Naive thymus-derived CD4-positive, alpha-beta T cell (primary cell): ENCODE data around the gene AHDC1. TPM values are rescaled to one million over a fixed set of nuclear protein-coding genes. Genes with fewer than 3 reads are reported as not detected.
A peak's percentile ranks its signal among the peaks of the same experiment; 100 is the strongest.

ENCODE experiments used
- ATAC-seq: fragments of 150-1000 bp; cut with Tn5 transposase; 2 replicates; pipeline ENCODE4 v1.10.0; 2021; ENCODE audit warnings: mild to moderate bottlenecking, moderate library complexity
- CTCF ChIA-PET: fragments of 350-600 bp; sonication (Branson Sonifier 250); formaldehyde crosslinking; loops from one replicate; lab custom pipeline; 2021; ENCODE audit warnings: antibody characterized with exemption; lab: Charles Lee
- POLR2A ChIA-PET: fragments of 350-600 bp; sonication (Branson Sonifier 250); formaldehyde crosslinking; loops from one replicate; lab custom pipeline; 2021; ENCODE audit warnings: antibody characterized with exemption, inconsistent platforms; lab: Charles Lee
- DNase-seq, 9 donors: peaks; one replicate each; pipeline versions ENCODE4 v3.0.0 to v3.0.0-alpha.2; 2020 to 2022; ENCODE audit warnings: mixed read lengths in 1 of 9
- H3K27ac ChIP-seq: one replicate; pipeline ENCODE4 v1.7.0; 2013; ENCODE audit warnings: mild to moderate bottlenecking, low read depth, low read length, moderate library complexity
- H3K27me3 ChIP-seq, 2 donors: one replicate each; pipeline ENCODE4 v1.7.0; 2013; ENCODE audit warnings: low read length in 2 of 2, mild to moderate bottlenecking in 2 of 2, moderate library complexity in 2 of 2; ENCODE audit not compliant: control insufficient read depth in 2 of 2, insufficient read depth in 2 of 2
- H3K36me3 ChIP-seq, 3 experiments: 1 replicate in 2 of 3; 2 replicates in 1 of 3; pipeline ENCODE4 v1.7.0; 2013; ENCODE audit warnings: low read length in 3 of 3, mild to moderate bottlenecking in 3 of 3, moderate library complexity in 1 of 3; ENCODE audit not compliant: insufficient read depth in 3 of 3, control insufficient read depth in 2 of 3
- H3K4me1 ChIP-seq, 2 donors: one replicate each; pipeline ENCODE4 v1.7.0; 2013; ENCODE audit warnings: low read length in 2 of 2, mild to moderate bottlenecking in 2 of 2, moderate library complexity in 1 of 2; ENCODE audit not compliant: control insufficient read depth in 2 of 2, insufficient read depth in 2 of 2
- H3K4me3 ChIP-seq: 2 replicates; pipeline ENCODE4 v1.7.0; 2013; ENCODE audit warnings: mild to moderate bottlenecking, low read length
- H3K9me3 ChIP-seq, 3 experiments: 1 replicate in 2 of 3; 2 replicates in 1 of 3; pipeline ENCODE4 v1.7.0; 2013; ENCODE audit warnings: low read length in 3 of 3; ENCODE audit not compliant: control insufficient read depth in 2 of 3
- H3K27ac Mint-ChIP-seq, 9 donors: one replicate each; pipeline ENCODE4 v1.8.0; 2020 to 2022; ENCODE audit warnings: mixed read lengths in 9 of 9, mild to moderate bottlenecking in 8 of 9, moderate library complexity in 5 of 9, inconsistent platforms in 2 of 9
- H3K27me3 Mint-ChIP-seq, 5 donors: one replicate each; pipeline ENCODE4 v1.8.0; 2021 to 2022; ENCODE audit warnings: mixed read lengths in 5 of 5, mild to moderate bottlenecking in 1 of 5
- H3K36me3 Mint-ChIP-seq, 5 donors: one replicate each; pipeline ENCODE4 v1.8.0; 2020 to 2022; ENCODE audit warnings: mixed read lengths in 5 of 5, mild to moderate bottlenecking in 3 of 5, inconsistent platforms in 1 of 5
- H3K4me1 Mint-ChIP-seq, 7 donors: one replicate each; pipeline ENCODE4 v1.8.0; 2020 to 2022; ENCODE audit warnings: mixed read lengths in 7 of 7, mild to moderate bottlenecking in 3 of 7, inconsistent platforms in 1 of 7
- H3K4me3 Mint-ChIP-seq, 10 donors: one replicate each; pipeline ENCODE4 v1.8.0; 2020 to 2022; ENCODE audit warnings: mild to moderate bottlenecking in 10 of 10, mixed read lengths in 10 of 10, moderate library complexity in 6 of 10, inconsistent platforms in 2 of 10
- H3K9me3 Mint-ChIP-seq, 11 donors: one replicate each; pipeline ENCODE4 v1.8.0; 2020 to 2022; ENCODE audit warnings: mixed read lengths in 11 of 11, mild to moderate bottlenecking in 4 of 11, inconsistent platforms in 1 of 11, moderate library complexity in 1 of 11
- intact Hi-C, 2 donors: fragments of 100-400 bp; cut with micrococcal nuclease; formaldehyde crosslinking; loops; one replicate each; pipeline ENCODE4 v1.15.1; 2023
- polyA plus RNA-seq, 2 donors: library from polyadenylated mRNA; unstranded; fragments of 300-500 nt; fragmentation: Illumina TruSeq; gene quantifications; one replicate each; pipeline ENCODE4 v1.2.3, GENCODE V29; 2021
- total RNA-seq, 6 experiments: library from RNA in 5 of 6; stranded (reverse) in 5 of 6; gene quantifications; 1 replicate in 5 of 6; 2 replicates in 1 of 6; pipeline ENCODE4 v1.2.3 and lab custom pipeline; 2021 to 2026

Gene AHDC1
- total and polyA plus RNA-seq, 7 experiments from 2014 or later: 0.90 to 38.8 (median 21.3) TPM

DNA sequence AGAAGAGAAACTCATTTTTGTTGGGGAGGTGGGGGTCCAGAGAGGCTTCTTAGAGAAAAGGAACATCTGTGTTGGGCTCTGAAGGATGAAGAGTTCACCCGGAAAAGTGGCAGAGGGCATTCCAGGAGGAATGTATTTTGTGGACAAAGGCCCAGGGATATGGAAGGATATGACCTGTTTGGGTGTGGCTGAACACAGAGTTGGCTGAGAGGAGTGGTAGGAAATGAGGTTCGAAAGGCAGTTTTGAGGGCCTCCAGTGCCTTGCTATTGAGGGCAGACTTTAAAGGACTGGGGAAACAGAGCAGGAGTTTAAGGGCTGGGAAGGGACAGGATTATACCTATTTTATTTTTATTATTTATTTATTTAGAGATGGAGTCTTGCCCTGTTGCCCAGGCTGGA, 86.6 kb downstream of the AHDC1 start:
- no peaks in the 10 kb centered on the region for H3K36me3 Mint-ChIP-seq

DNA sequence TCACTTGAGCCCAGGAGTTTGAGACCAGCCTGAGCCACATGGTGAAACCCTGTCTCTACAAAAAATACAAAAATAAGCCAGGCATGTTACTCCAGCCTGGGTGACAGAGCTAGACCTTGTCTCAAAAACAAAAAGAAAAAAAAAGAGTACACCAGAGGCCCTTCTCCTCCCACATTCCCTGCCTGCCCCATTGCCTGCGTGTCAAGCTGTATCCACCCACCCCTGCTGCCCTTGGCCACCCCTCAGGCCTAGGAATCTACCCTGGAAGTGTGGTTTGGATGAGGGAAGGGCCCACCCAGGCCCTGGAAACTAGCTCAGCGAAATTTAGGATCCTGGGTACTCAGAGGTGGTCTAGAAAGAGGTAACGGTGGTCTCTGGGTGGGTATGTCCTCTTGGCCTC, 88.3 kb downstream of the AHDC1 start:
- Histone ChIP-seq H3K27ac (no peak overlapping the region), H3K9me3 (no peaks in the 10 kb centered on the region), H3K4me3 (no peak overlapping the region), H3K27me3 (no peaks in the 10 kb centered on the region), H3K4me1 (peaks cover 1 to 10% of the 10 kb centered on the region in 2 donors), H3K36me3 (no peaks in the 10 kb centered on the region)
- no peak for ATAC-seq
- no peak for DNase-seq
- no peaks in the 10 kb centered on the region for H3K27me3 Mint-ChIP-seq
- peaks cover 20 to 35% (median 28%) of the 10 kb centered on the region in 7 donors for H3K4me1 Mint-ChIP-seq
- ChIA-PET POLR2A (interaction anchor here (0.8 to 2.1 kb wide), 4 partner anchors 9 to 87 kb away, joined by 3 to 11 read pairs (median 4); no protein-coding TSS in a partner anchor), CTCF (interaction anchor here (0.7 kb wide), 1 partner anchor 78 kb away, joined by 3 read pairs; no protein-coding TSS in a partner anchor)
- H3K36me3 Mint-ChIP-seq: no peaks in the 10 kb centered on the region
- H3K4me3 Mint-ChIP-seq: no peak overlapping the region
- H3K27ac Mint-ChIP-seq: peak overlapping the region in 1 of 9 donors; percentile 40
- no peaks in the 10 kb centered on the region for H3K9me3 Mint-ChIP-seq
- intact Hi-C loops: no loop called here

More for the DNA sequence above, 86.6 kb downstream of the AHDC1 start:
- no peaks in the 10 kb centered on the region for H3K9me3 Mint-ChIP-seq
- peaks cover 14 to 26% of the 10 kb centered on the region in 2 donors for H3K4me1 ChIP-seq
- H3K27ac ChIP-seq: no peak overlapping the region
- ATAC-seq (no peak), DNase-seq (no peak)
- intact Hi-C loops: no loop called here
- no peaks in the 10 kb centered on the region for H3K9me3 ChIP-seq
- ChIA-PET CTCF (interaction anchor here (1.2 kb wide), 1 partner anchor 89 kb away, joined by 3 read pairs; no protein-coding TSS in a partner anchor), POLR2A (interaction anchor here (1.0 kb wide), 1 partner anchor 10 kb away, joined by 4 read pairs; no protein-coding TSS in a partner anchor)
- no peaks in the 10 kb centered on the region for H3K36me3 ChIP-seq
- no peaks in the 10 kb centered on the region for H3K27me3 Mint-ChIP-seq
- H3K4me3 Mint-ChIP-seq: peak overlapping the region in 7 of 10 donors; percentile 12 to 66 (median 37)
- H3K4me1 Mint-ChIP-seq: peaks cover 32 to 46% (median 45%) of the 10 kb centered on the region in 7 donors
- no peak overlapping the region for H3K4me3 ChIP-seq
- H3K27me3 ChIP-seq: no peaks in the 10 kb centered on the region
- peak overlapping the region in 7 of 9 donors; percentile 30 to 86 (median 72) for H3K27ac Mint-ChIP-seq

DNA sequence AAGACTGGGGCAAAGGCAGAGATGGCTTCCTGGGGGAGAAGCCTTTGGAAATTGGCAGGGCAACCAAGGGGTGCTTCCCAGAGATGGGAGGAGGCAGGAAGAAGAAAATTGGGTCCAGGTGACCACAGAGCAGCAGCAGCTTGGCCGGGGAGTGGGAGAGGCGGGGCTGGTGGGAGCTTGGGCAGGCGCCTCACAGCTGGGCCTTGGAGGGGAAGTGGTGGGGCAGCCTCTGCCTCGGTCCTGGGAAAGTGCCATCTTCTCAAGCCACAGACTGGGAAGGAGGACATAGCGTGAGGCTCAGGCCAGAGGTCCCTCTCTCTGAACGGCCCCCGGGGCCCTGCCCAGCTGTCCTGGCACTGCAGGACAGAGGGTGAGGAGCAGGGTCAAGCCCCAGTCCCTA, 90.0 kb downstream of the AHDC1 start:
- no peaks in the 10 kb centered on the region for H3K9me3 ChIP-seq
- Mint-ChIP-seq H3K4me3 (no peak overlapping the region), H3K27ac (no peak overlapping the region), H3K27me3 (no peaks in the 10 kb centered on the region), H3K36me3 (no peaks in the 10 kb centered on the region), H3K4me1 (peaks cover 12 to 25% (median 19%) of the 10 kb centered on the region in 7 donors), H3K9me3 (no peaks in the 10 kb centered on the region)
- CTCF ChIA-PET: interaction anchor here (0.6 kb wide), 1 partner anchor 468 kb away, joined by 3 read pairs; no protein-coding TSS in a partner anchor
- ATAC-seq: no peak
- H3K27me3 ChIP-seq: no peaks in the 10 kb centered on the region
- H3K4me1 ChIP-seq: peaks cover 0 to 6% of the 10 kb centered on the region in 2 donors
- no peak for DNase-seq
- intact Hi-C loops: no loop called here
- H3K4me3 ChIP-seq: no peak overlapping the region
- POLR2A ChIA-PET: interaction anchor here (1.0 to 2.1 kb wide), 2 partner anchors 10 to 24 kb away, joined by 3 to 11 read pairs; partner anchors contain the start of gene WASF2
- no peaks in the 10 kb centered on the region for H3K36me3 ChIP-seq
- no peak overlapping the region for H3K27ac ChIP-seq

DNA sequence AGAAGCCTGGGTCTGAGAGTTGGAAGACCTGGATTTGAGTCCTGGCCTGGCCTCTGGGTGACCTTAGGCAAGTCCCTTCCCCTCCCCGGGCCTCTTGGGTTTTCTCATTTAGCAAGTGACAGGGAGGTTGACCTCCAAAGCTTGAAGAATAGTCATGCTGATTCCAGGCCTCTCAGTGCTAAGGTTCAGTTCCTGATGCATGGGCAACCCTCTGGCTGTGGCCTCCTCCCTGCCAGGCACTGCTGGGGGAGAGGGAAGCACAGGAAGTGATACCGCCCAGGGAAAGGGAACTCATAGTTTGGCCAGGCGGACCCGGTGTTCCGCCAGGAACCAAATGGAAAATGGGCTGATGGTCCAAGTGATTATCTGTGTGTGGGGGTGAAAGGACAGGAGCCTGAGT, 90.4 kb downstream of the AHDC1 start:
- Histone ChIP-seq H3K4me3 (no peak overlapping the region), H3K9me3 (no peaks in the 10 kb centered on the region), H3K27me3 (no peaks in the 10 kb centered on the region), H3K36me3 (no peaks in the 10 kb centered on the region), H3K4me1 (peaks cover 0 to 6% of the 10 kb centered on the region in 2 donors), H3K27ac (no peak overlapping the region)
- no peaks in the 10 kb centered on the region for H3K36me3 Mint-ChIP-seq
- H3K27me3 Mint-ChIP-seq: no peaks in the 10 kb centered on the region
- no peak overlapping the region for H3K4me3 Mint-ChIP-seq
- H3K27ac Mint-ChIP-seq: no peak overlapping the region
- no peaks in the 10 kb centered on the region for H3K9me3 Mint-ChIP-seq
- CTCF ChIA-PET: interaction anchor here (0.6 kb wide), 1 partner anchor 468 kb away, joined by 3 read pairs; no protein-coding TSS in a partner anchor
- POLR2A ChIA-PET: interaction anchor here (1.0 to 2.1 kb wide), 2 partner anchors 11 to 23 kb away, joined by 3 to 11 read pairs; partner anchors contain the start of gene WASF2
- intact Hi-C loops: no loop called here
- peaks cover 12 to 20% (median 14%) of the 10 kb centered on the region in 7 donors for H3K4me1 Mint-ChIP-seq
- DNase-seq (no peak), ATAC-seq (peak; percentile 36)

DNA sequence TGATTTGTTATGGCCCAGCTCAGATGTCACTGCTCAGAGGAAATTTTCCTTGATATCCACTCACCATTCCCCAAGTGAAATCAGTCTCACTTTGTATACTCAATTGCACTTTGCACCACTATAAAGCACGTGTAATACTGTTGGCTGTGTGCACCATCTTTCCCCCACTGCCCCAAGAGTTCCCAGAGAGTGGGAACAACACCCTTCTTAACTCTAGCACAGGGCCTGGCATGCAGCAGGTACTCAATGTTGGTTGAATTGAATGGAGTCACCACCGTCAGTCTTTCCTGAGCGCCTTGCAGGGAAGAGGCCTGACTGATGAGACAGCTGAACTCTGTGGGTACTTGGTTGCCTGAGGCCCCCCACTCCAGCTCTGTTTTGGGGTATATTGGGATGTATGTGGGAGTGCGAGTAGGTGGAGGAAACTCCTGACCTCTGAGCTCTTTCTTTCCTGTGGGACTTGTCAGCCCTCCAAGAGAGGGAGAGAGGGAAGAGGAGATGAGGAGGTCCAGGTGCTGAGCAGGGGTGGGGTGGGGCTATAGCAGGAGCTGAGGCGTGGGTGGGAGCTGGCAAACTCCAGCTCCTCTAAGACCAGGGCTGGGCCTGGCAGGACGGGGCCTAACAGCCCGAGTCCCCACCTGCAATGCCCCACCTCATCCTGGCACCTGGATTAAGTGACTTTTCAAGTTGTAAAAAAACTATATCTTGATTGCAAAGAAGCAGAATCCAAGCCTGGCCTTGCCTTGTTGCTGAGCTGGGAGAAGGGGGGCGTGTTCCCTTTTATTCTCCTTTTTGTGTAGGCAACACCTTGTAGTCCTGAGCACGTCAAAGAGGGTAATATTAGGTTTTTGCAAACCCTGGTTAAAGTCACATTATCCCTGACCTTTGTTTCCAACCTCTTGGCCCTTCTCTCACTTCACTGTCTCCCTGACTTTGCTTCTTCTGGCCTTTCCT, 94.5 kb downstream of the AHDC1 start:
- POLR2A ChIA-PET: interaction anchor here (1.3 kb wide), 1 partner anchor 14 kb away, joined by 4 read pairs; no protein-coding TSS in a partner anchor
- no peaks in the 10 kb centered on the region for H3K9me3 Mint-ChIP-seq
- CTCF ChIA-PET: interaction anchor here (0.7 to 1.2 kb wide), 2 partner anchors 85 to 95 kb away, joined by 3 read pairs; partner anchors contain the start of gene AHDC1
- H3K36me3 Mint-ChIP-seq: no peaks in the 10 kb centered on the region
- Histone ChIP-seq H3K4me1 (no peaks in the 10 kb centered on the region), H3K36me3 (no peaks in the 10 kb centered on the region), H3K9me3 (no peaks in the 10 kb centered on the region), H3K27me3 (no peaks in the 10 kb centered on the region), H3K27ac (no peak overlapping the region), H3K4me3 (no peak overlapping the region)
- ATAC-seq (no peak), DNase-seq (no peak)
- peaks cover 0 to 6% (median 0%) of the 10 kb centered on the region in 7 donors for H3K4me1 Mint-ChIP-seq
- H3K27ac Mint-ChIP-seq: peak overlapping the region in 3 of 9 donors; percentile 8 to 70 (median 45)
- H3K27me3 Mint-ChIP-seq: no peaks in the 10 kb centered on the region
- no peak overlapping the region for H3K4me3 Mint-ChIP-seq
- intact Hi-C loops: no loop called here

DNA sequence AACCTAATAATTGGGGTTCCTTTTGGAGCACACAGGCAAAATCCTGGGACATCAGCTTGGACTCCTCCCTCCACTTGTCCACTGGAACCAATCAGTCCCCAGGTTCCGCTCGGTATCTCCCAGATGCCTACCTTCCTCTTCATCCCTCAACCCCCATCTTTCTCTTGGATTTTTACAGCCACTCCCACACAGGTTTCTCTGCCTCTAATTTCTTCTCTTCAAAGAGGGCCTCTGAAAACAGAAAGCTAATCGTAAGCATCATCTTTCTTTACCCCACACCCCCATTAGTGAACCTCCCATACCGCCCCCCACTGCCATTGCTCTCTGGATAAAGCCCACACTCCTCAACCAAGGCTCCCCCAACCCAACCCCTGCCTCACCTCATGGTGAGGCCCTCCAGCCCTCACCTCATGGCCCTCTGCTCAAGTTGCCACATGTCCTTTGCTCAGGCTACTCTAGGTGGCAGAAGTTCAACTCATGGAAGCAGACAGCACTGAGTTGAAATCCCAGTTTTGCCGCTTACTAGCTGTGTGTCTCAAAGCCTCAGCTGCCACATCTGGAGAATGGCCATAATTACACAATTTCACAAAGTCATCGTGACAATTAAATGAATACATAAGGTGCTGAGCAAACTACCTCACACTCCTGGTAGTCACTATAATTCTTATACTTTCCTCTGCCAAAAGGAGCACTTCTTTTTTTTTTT, 95.8 kb downstream of the AHDC1 start:
- ChIA-PET CTCF (interaction anchor here (0.6 kb wide), 2 partner anchors 51 to 113 kb away, joined by 3 read pairs; no protein-coding TSS in a partner anchor), POLR2A (interaction anchor here (1.3 kb wide), 1 partner anchor 15 kb away, joined by 4 read pairs; no protein-coding TSS in a partner anchor)
- Mint-ChIP-seq H3K4me1 (peaks cover 0 to 5% (median 0%) of the 10 kb centered on the region in 7 donors), H3K27ac (peak overlapping the region in 7 of 9 donors; percentile 3 to 74 (median 40)), H3K4me3 (no peak overlapping the region), H3K9me3 (no peaks in the 10 kb centered on the region), H3K36me3 (no peaks in the 10 kb centered on the region), H3K27me3 (no peaks in the 10 kb centered on the region)
- no peak overlapping the region for H3K4me3 ChIP-seq
- H3K9me3 ChIP-seq: no peaks in the 10 kb centered on the region
- DNase-seq: no peak
- H3K36me3 ChIP-seq: no peaks in the 10 kb centered on the region
- no peak overlapping the region for H3K27ac ChIP-seq
- intact Hi-C loops: no loop called here
- H3K27me3 ChIP-seq: no peaks in the 10 kb centered on the region
- no peaks in the 10 kb centered on the region for H3K4me1 ChIP-seq
- ATAC-seq: no peak
